Cardiac muscle cell (in vitro differentiated cells and primary cell): ENCODE measurements around the gene METTL9. TPM values are rescaled to one million over a fixed set of nuclear protein-coding genes. Genes with fewer than 3 reads are reported as not detected.
A peak's percentile ranks its signal among the peaks of the same experiment; 100 is the strongest.
"Not testable (repeated sequence)": the region's sequence is repeated elsewhere in the genome, so short reads cannot be mapped to it uniquely, and the experiment has no call there.

Experiments used
- DNase-seq, 2 donors: peaks; one replicate each; pipeline versions ENCODE4 v3.0.0 to v3.0.0-alpha.2; 2010 to 2017; ENCODE audit warnings: low read depth in 1 of 2, low spot score in 1 of 2
- H3K27ac ChIP-seq: fragments of 200-600 bp; sonication (generic); 2 replicates; pipeline ENCODE4 v1.5.1; 2016
- H3K27me3 ChIP-seq: fragments of 200-600 bp; sonication (generic); 2 replicates; pipeline ENCODE4 v1.6.0; 2016; ENCODE audit warnings: control low read depth
- H3K36me3 ChIP-seq: fragments of 200-600 bp; sonication (generic); 2 replicates; pipeline ENCODE4 v1.5.1; 2016; ENCODE audit warnings: control low read depth
- H3K4me1 ChIP-seq: fragments of 200-600 bp; sonication (generic); 2 replicates; pipeline ENCODE4 v1.8.1; 2017; ENCODE audit warnings: low read depth, mild to moderate bottlenecking, mixed run types
- H3K4me3 ChIP-seq: fragments of 200-600 bp; sonication (generic); 2 replicates; pipeline ENCODE4 v1.5.1; 2016; ENCODE audit warnings: mild to moderate bottlenecking
- H3K9me3 ChIP-seq: fragments of 200-600 bp; sonication (generic); 2 replicates; pipeline ENCODE4 v1.5.1; 2017; ENCODE audit warnings: low read depth, mild to moderate bottlenecking, control low read depth
- polyA plus RNA-seq: library from polyadenylated mRNA; unstranded; fragments of >200 nt; fragmentation: Nextera tagmentation; extraction: Ambion mirVana; gene quantifications from 2 replicates; pipeline ENCODE4 v1.2.1, GENCODE V29; 2016
- total RNA-seq: library from RNA; depleted of rRNA; stranded (reverse); fragments of >200 nt; gene quantifications from 2 replicates; pipeline ENCODE4 v1.2.3, GENCODE V29; 2016
- TF ChIP-seq, protein P1 (sequence below): IDR thresholded peaks from 2 replicates; pipeline ENCODE4 v1.5.1; 2012; ENCODE audit warnings: low read depth, mild to moderate bottlenecking, low read length

Gene METTL9
- total and polyA plus RNA-seq, 2 experiments from 2014 or later, result 125 to 313 TPM

DNA sequence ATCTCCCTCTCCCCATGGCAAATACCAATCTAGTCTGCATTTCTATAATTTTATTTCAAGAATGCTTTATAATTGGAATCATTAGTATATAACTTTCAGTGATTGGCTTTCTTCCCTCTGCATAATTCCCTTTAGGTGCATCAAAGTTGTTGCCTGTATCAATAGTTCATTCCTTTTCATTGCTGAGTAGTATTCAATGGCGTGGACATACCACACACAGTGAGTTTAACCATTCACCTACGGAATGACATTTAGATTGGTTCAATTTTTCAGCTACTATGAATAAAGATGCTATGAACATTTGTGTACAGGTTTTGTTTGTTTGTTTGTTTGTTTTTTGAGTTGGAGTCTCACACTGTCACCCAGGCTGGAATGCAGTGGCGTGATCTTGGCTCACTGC is 74.1 kb downstream of the METTL9 start:
- H3K36me3 ChIP-seq, result no peaks in the 10 kb centered on the region
- no peak overlapping the region for H3K4me3 ChIP-seq
- H3K27me3 ChIP-seq, result no peaks in the 10 kb centered on the region
- no peaks in the 10 kb centered on the region for H3K9me3 ChIP-seq
- H3K4me1 ChIP-seq, result no peaks in the 10 kb centered on the region
- no peak overlapping the region for H3K27ac ChIP-seq
- DNase-seq, result no peak
- TF ChIP-seq, protein P1, sequence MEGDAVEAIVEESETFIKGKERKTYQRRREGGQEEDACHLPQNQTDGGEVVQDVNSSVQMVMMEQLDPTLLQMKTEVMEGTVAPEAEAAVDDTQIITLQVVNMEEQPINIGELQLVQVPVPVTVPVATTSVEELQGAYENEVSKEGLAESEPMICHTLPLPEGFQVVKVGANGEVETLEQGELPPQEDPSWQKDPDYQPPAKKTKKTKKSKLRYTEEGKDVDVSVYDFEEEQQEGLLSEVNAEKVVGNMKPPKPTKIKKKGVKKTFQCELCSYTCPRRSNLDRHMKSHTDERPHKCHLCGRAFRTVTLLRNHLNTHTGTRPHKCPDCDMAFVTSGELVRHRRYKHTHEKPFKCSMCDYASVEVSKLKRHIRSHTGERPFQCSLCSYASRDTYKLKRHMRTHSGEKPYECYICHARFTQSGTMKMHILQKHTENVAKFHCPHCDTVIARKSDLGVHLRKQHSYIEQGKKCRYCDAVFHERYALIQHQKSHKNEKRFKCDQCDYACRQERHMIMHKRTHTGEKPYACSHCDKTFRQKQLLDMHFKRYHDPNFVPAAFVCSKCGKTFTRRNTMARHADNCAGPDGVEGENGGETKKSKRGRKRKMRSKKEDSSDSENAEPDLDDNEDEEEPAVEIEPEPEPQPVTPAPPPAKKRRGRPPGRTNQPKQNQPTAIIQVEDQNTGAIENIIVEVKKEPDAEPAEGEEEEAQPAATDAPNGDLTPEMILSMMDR, result no peak

DNA sequence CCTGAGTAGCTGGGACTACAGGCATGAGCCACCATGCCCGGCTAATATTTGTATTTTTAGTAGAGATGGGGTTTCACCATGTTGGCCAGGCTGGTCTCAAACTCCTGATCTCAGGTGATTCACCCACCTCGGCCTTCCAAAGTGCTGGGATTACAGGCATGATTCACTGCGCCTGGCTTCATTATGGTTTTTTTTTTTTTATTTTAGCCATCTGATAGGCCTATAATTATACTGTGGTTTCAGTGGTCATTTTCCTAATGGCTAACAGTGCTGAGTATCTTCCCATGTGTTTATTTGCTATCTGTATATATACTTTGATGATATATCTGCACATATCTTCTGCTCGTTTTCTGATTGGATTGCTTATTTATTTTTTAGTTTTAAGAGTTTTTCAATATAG is 75.1 kb downstream of the METTL9 start:
- not testable (repeated sequence) for H3K27me3 ChIP-seq, H3K9me3 ChIP-seq, H3K4me3 ChIP-seq, H3K27ac ChIP-seq, DNase-seq, H3K36me3 ChIP-seq, H3K4me1 ChIP-seq

DNA sequence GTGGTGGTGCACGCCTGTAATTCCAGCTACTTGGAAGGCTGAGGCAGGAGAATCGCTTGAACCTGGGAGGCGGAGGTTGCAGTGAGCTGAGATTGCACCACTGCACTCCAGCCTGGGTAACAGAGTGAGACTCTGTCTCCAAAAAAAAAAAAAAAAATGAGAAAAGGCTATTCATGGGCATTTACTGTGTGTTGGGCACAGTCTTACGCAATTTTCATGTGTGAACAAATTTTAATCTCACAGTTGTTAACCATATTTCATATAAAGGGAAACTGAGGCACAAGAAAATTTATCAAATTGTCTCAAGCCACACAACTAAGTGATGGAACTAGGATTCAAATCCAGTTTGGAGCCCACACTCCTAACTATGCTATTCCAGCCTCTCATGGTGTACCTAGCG is 81.3 kb downstream of the METTL9 start:
- not testable (repeated sequence) for H3K4me1 ChIP-seq, H3K9me3 ChIP-seq

DNA sequence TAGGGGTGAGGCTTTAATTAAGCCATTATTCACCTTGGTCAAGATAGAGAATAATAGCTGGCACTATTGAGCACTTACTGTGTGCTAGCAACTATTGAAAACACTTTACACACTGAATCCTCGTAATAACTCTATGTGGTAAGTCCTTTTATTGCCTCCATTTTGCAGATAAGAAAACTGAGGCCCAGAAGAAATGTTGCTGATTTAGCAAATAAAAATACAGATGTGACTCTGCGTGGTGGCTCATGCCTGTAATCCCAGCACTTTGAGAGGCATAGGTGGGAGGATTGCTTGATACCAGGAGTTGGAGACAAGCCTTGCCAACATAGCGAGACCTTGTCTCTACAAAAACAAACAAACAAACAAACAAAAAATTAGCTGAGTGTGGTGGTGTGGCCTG is 83.8 kb downstream of the METTL9 start:
- Histone ChIP-seq H3K36me3 (no peaks in the 10 kb centered on the region), H3K27ac (no peak overlapping the region)

More for the DNA sequence above, 81.3 kb downstream of the METTL9 start:
- H3K27me3 ChIP-seq, H3K27ac ChIP-seq, H3K36me3 ChIP-seq, DNase-seq, H3K4me3 ChIP-seq: not testable (repeated sequence)

DNA sequence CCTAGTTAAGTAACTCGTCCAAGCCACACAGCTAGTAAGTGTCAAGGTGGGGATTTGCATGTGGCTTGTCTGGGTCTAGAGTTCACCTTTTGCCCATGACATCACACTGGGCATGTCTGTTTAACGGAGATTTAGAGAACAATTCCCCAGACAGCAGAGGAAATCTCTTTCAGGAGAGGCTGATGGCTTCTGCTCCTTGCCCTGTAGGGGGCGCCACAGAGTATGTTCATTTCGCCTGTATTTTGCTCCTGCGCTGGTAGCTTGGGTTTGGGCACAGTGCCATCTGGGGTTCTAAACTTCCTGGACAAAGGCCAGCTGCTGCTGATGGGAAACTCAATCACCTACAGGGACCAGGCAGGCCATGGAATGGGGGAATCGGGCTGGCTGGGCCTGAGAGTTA is 84.8 kb downstream of the METTL9 start:
- no peaks in the 10 kb centered on the region for H3K36me3 ChIP-seq
- no peak overlapping the region for H3K4me3 ChIP-seq
- TF ChIP-seq, protein P1, result peak; percentile 47
- no peak overlapping the region for H3K27ac ChIP-seq
- DNase-seq, result peak in 1 of 2 donors; percentile 6
- H3K9me3 ChIP-seq, result no peaks in the 10 kb centered on the region
- no peaks in the 10 kb centered on the region for H3K27me3 ChIP-seq
- H3K4me1 ChIP-seq, result no peaks in the 10 kb centered on the region

More for the DNA sequence above, 83.8 kb downstream of the METTL9 start:
- Histone ChIP-seq H3K9me3 (no peaks in the 10 kb centered on the region), H3K4me3 (no peak overlapping the region), H3K4me1 (no peaks in the 10 kb centered on the region), H3K27me3 (no peaks in the 10 kb centered on the region)
- TF ChIP-seq, protein P1, result no peak
- DNase-seq, result no peak

DNA sequence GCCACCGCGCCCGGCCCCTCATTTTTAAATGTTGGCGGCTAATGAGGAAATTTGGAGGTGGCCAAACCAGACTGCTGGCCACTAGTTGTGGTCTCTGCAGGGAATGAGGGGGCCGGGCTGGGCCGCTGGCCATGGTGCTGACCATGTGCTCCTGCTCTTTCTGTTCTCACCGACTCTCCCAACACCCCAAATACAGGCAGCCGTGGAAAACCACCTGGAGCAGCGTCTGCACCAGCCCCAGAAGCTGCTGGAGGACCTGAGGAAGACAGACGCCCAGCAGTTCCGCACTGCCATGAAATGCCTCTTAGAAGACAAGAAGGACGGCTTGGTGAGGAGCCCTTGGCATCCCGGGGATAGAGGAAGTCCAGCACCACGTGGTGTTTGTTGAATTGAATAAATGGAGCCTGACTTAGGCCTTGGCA is 85.7 kb downstream of the METTL9 start:
- H3K4me1 ChIP-seq, result no peaks in the 10 kb centered on the region
- peak; percentile 12 to 62 for DNase-seq
- H3K4me3 ChIP-seq, result no peak overlapping the region
- no peaks in the 10 kb centered on the region for H3K9me3 ChIP-seq
- TF ChIP-seq, protein P1, result no peak
- no peaks in the 10 kb centered on the region for H3K36me3 ChIP-seq
- no peak overlapping the region for H3K27ac ChIP-seq
- H3K27me3 ChIP-seq, result no peaks in the 10 kb centered on the region

DNA sequence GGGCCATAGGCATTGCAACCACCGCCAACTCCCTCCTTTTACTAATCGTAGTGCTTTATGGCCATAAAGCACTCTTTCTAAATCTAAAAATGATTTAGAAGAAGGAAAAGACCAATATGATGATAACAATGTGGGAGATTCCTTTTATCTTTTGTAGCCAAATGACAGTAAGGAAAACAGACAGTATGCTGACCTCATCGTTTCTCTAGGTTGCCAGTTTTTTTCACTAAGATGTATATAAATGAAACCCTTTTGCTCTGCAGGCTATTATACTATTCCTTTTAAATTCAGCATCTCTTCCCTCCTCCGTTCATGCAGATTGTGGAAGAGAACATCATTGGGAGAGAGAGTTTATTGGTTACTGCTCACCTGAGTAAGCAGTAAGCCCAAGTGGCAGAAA is 89.7 kb downstream of the METTL9 start:
- TF ChIP-seq, protein P1, result no peak
- H3K4me3 ChIP-seq, result no peak overlapping the region
- no peaks in the 10 kb centered on the region for H3K4me1 ChIP-seq
- no peaks in the 10 kb centered on the region for H3K36me3 ChIP-seq
- H3K27me3 ChIP-seq, result no peaks in the 10 kb centered on the region
- no peak overlapping the region for H3K27ac ChIP-seq
- no peaks in the 10 kb centered on the region for H3K9me3 ChIP-seq
- no peak for DNase-seq

DNA sequence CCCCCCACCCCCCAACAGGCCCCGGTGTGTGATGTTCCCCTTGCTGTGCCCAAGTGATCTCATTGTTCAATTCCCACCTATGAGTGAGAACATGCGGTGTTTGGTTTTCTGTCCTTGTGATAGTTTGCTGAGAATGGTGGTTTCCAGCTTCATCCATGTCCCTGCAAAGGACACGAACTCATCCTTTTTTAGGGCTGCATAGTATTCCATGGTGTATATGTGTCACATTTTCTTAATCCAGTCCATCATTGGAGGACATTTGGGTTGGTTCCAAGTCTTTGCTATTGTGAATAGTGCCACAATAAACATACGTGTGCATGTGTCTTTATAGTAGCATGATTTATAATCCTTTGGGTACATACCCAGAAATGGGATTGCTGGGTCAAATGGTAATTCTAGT is 91.6 kb downstream of the METTL9 start:
- DNase-seq, H3K4me1 ChIP-seq, H3K9me3 ChIP-seq, H3K27ac ChIP-seq, H3K36me3 ChIP-seq, H3K27me3 ChIP-seq, H3K4me3 ChIP-seq: not testable (repeated sequence)
